H1 (cell line): Measurements from ENCODE around the gene CSAG2. TPM values are rescaled to one million over a fixed set of nuclear protein-coding genes. Genes with fewer than 3 reads are reported as not detected.

Experiments
- CTCF ChIA-PET: fragments of 300-600 bp; sonication (Branson Sonifier 250); formaldehyde crosslinking; loops from one replicate; lab custom pipeline; 2021; ENCODE audit not compliant: partially characterized antibody; lab: Charles Lee
- POLR2A ChIA-PET: fragments of 300-600 bp; sonication (Branson Sonifier 250); formaldehyde crosslinking; loops from one replicate; lab custom pipeline; 2021; ENCODE audit warnings: inconsistent platforms; ENCODE audit not compliant: partially characterized antibody; lab: Charles Lee
- DNase-seq, 2 experiments: peaks; one replicate each; pipeline versions ENCODE4 v3.0.0 to v3.0.0-alpha.2; 2010 to 2022; ENCODE audit warnings: low spot score in 2 of 2, low read depth in 1 of 2, mixed read lengths in 1 of 2
- FAIRE-seq: peaks from 2 replicates; lab custom pipeline; 2011; peaks lifted over from hg19 to GRCh38; lab: Jason Lieb, UNC
- H2AFZ ChIP-seq: 2 replicates; pipeline ENCODE4 v1.8.1; 2012; ENCODE audit warnings: low read length, inconsistent platforms
- H2AK5ac ChIP-seq: 2 replicates; pipeline ENCODE4 v1.6.1; 2013; ENCODE audit warnings: low read depth, low read length
- H2BK120ac ChIP-seq: replicated peaks from 2 replicates; pipeline ENCODE3; 2013; ENCODE audit warnings: low read depth, low read length, inconsistent platforms
- H2BK12ac ChIP-seq: 2 replicates; pipeline ENCODE4 v1.6.1; 2013; ENCODE audit warnings: low read depth, low read length
- H2BK15ac ChIP-seq: 2 replicates; pipeline ENCODE4 v1.6.1; 2013; ENCODE audit warnings: low read length
- H2BK20ac ChIP-seq: 2 replicates; pipeline ENCODE4 v1.6.1; 2013; ENCODE audit warnings: low read length
- H2BK5ac ChIP-seq: 2 replicates; pipeline ENCODE4 v1.6.1; 2013; ENCODE audit warnings: low read depth, low read length
- H3K14ac ChIP-seq: 2 replicates; pipeline ENCODE4 v1.6.1; 2013; ENCODE audit warnings: inconsistent platforms; ENCODE audit not compliant: insufficient read length
- H3K18ac ChIP-seq: 2 replicates; pipeline ENCODE4 v1.6.1; 2013; ENCODE audit warnings: low read length; ENCODE audit errors: extremely low read depth
- H3K23ac ChIP-seq: 2 replicates; pipeline ENCODE4 v1.6.1; 2013; ENCODE audit warnings: inconsistent platforms; ENCODE audit not compliant: insufficient read length
- H3K23me2 ChIP-seq: 2 replicates; pipeline ENCODE4 v1.6.1; 2013; ENCODE audit warnings: low read depth, low read length
- H3K27ac ChIP-seq: 2 replicates; pipeline ENCODE4 v1.6.1; 2011; ENCODE audit warnings: low read depth, low read length, inconsistent platforms
- H3K27me3 ChIP-seq, 4 experiments: replicated peaks in 1 of 4; 1 replicate in 1 of 4; 2 replicates in 3 of 4; pipeline versions ENCODE4 v1.6.1 to v1.8.1; 2011 to 2013; ENCODE audit warnings: low read length in 3 of 4, mild to moderate bottlenecking in 3 of 4, inconsistent platforms in 2 of 4, mixed read lengths in 2 of 4, moderate library complexity in 1 of 4; ENCODE audit not compliant: control insufficient read depth in 3 of 4, insufficient read depth in 3 of 4; ENCODE audit errors: extremely low read depth in 1 of 4
- H3K36me3 ChIP-seq, 4 experiments: 2 replicates each; pipeline versions ENCODE4 v1.6.1 to v1.8.1; 2011 to 2013; ENCODE audit warnings: mild to moderate bottlenecking in 4 of 4, low read length in 3 of 4, moderate library complexity in 2 of 4, control low read depth in 1 of 4, inconsistent platforms in 1 of 4; ENCODE audit not compliant: insufficient read depth in 4 of 4, control insufficient read depth in 2 of 4
- H3K4ac ChIP-seq: replicated peaks from 2 replicates; pipeline ENCODE3; 2013; ENCODE audit warnings: low read length, low read depth, mixed read lengths, inconsistent platforms; ENCODE audit not compliant: insufficient read length
- H3K4me1 ChIP-seq, 4 experiments: replicated peaks in 1 of 4; 1 replicate in 1 of 4; 2 replicates in 3 of 4; pipeline versions ENCODE4 v1.6.1 to v1.8.1; 2011 to 2013; ENCODE audit warnings: low read length in 3 of 4, inconsistent platforms in 2 of 4, mixed read lengths in 1 of 4; ENCODE audit not compliant: insufficient read depth in 4 of 4, control insufficient read depth in 3 of 4
- H3K4me2 ChIP-seq, 2 experiments: 2 replicates each; pipeline versions ENCODE4 v1.6.1 to v1.8.1; 2011 to 2013; ENCODE audit warnings: low read depth in 2 of 2, low read length in 2 of 2, control low read depth in 1 of 2, inconsistent platforms in 1 of 2, mild to moderate bottlenecking in 1 of 2; ENCODE audit not compliant: insufficient read depth in 1 of 2
- H3K4me3 ChIP-seq, 4 experiments: fragments of 200-600, 300-600 bp in 1 of 4; sonication (generic), shearing (Covaris generic), sonication (Bioruptor Twin) in 1 of 4; 2 replicates each; pipeline versions ENCODE4 v1.5.1 to v1.8.1; 2011 to 2016; ENCODE audit warnings: low read length in 4 of 4, low read depth in 3 of 4, control low read depth in 2 of 4, inconsistent platforms in 2 of 4, mild to moderate bottlenecking in 2 of 4, mixed read lengths in 1 of 4, moderate library complexity in 1 of 4; ENCODE audit not compliant: insufficient read depth in 2 of 4; ENCODE audit errors: extremely low read depth in 1 of 4
- H3K56ac ChIP-seq: replicated peaks from 2 replicates; pipeline ENCODE3; 2013; ENCODE audit warnings: low read depth, mild to moderate bottlenecking, mixed read lengths, low read length, inconsistent platforms; ENCODE audit not compliant: insufficient read length
- H3K79me1 ChIP-seq: 2 replicates; pipeline ENCODE4 v1.6.1; 2013; ENCODE audit warnings: low read depth, low read length, control low read depth
- H3K79me2 ChIP-seq, 2 experiments: 2 replicates each; pipeline versions ENCODE4 v1.6.1 to v1.8.1; 2012 to 2013; ENCODE audit warnings: low read length in 2 of 2, mild to moderate bottlenecking in 2 of 2, inconsistent platforms in 1 of 2; ENCODE audit not compliant: insufficient read depth in 2 of 2, control insufficient read depth in 1 of 2
- H3K9ac ChIP-seq, 4 experiments: replicated peaks in 1 of 4; 1 replicate in 1 of 4; 2 replicates in 3 of 4; pipeline versions ENCODE4 v1.6.1 to v1.8.1; 2011 to 2013; ENCODE audit warnings: low read depth in 3 of 4, low read length in 3 of 4, control low read depth in 2 of 4, mild to moderate bottlenecking in 2 of 4, moderate library complexity in 2 of 4, inconsistent platforms in 1 of 4; ENCODE audit errors: extremely low read depth in 1 of 4
- H3K9me3 ChIP-seq, 2 experiments: 2 replicates each; pipeline versions ENCODE4 v1.6.1 to v1.8.1; 2012 to 2013; ENCODE audit warnings: mild to moderate bottlenecking in 2 of 2, moderate library complexity in 2 of 2, control low read depth in 1 of 2, inconsistent platforms in 1 of 2, low read depth in 1 of 2, low read length in 1 of 2, mixed read lengths in 1 of 2; ENCODE audit not compliant: insufficient read depth in 2 of 2
- H4K20me1 ChIP-seq, 2 experiments: replicated peaks in 1 of 2; 2 replicates each; pipeline versions ENCODE3 to v1.8.1; 2011 to 2013; ENCODE audit warnings: inconsistent platforms in 2 of 2, low read length in 2 of 2, mild to moderate bottlenecking in 1 of 2; ENCODE audit not compliant: insufficient read depth in 2 of 2, control insufficient read depth in 1 of 2
- H4K5ac ChIP-seq: 2 replicates; pipeline ENCODE4 v1.6.1; 2013; ENCODE audit warnings: low read length, low read depth, mixed read lengths, inconsistent platforms; ENCODE audit not compliant: insufficient read length
- H4K8ac ChIP-seq: 2 replicates; pipeline ENCODE4 v1.8.0; 2013; ENCODE audit warnings: mild to moderate bottlenecking, moderate library complexity, low read length, inconsistent platforms; ENCODE audit not compliant: insufficient read depth; ENCODE audit errors: extremely low read depth
- H4K91ac ChIP-seq: replicated peaks from 2 replicates; pipeline ENCODE3; 2013; ENCODE audit warnings: low read length, mixed read lengths, inconsistent platforms; ENCODE audit not compliant: insufficient read length
- CBX8 ChIP-seq: fragments of 300-800, 300-1000 bp; sonication (generic); IDR thresholded peaks from 2 replicates; pipeline ENCODE4 v1.7.1; 2016; ENCODE audit warnings: low read depth, low read length, borderline replicate concordance
- CTBP2 ChIP-seq: IDR thresholded peaks from 2 replicates; pipeline ENCODE4 v1.7.0; 2011; ENCODE audit warnings: borderline replicate concordance, mild to moderate bottlenecking, moderate library complexity, mixed read lengths, low read length; ENCODE audit not compliant: insufficient read depth, insufficient read length
- EP300 ChIP-seq, 2 experiments: IDR thresholded peaks; 1 replicate in 1 of 2; 2 replicates in 1 of 2; pipeline ENCODE4 v1.6.1; 2011 to 2012; ENCODE audit warnings: low read depth in 2 of 2, low read length in 2 of 2, mild to moderate bottlenecking in 2 of 2, borderline replicate concordance in 1 of 2, inconsistent platforms in 1 of 2, moderate library complexity in 1 of 2
- JUND ChIP-seq: IDR thresholded peaks from 2 replicates; pipeline ENCODE4 v1.6.1; 2011; ENCODE audit warnings: mild to moderate bottlenecking, improper control_type of control experiment, low read length
- RNF2 ChIP-seq: fragments of 200-900, 300-1000 bp; sonication (generic); IDR thresholded peaks from 2 replicates; pipeline ENCODE4 v1.7.1; 2016; ENCODE audit warnings: borderline replicate concordance, low read depth, mild to moderate bottlenecking, antibody characterized with exemption, low read length; ENCODE audit not compliant: poor library complexity, severe bottlenecking; ENCODE audit errors: missing control alignments
- RXRA ChIP-seq: IDR thresholded peaks from 2 replicates; pipeline ENCODE4 v1.6.1; 2011; ENCODE audit warnings: low read depth, mild to moderate bottlenecking, low read length, moderate library complexity; ENCODE audit not compliant: insufficient read depth
- TCF12 ChIP-seq: IDR thresholded peaks from 2 replicates; pipeline ENCODE4 v1.6.1; 2011; ENCODE audit warnings: low read depth, mild to moderate bottlenecking, low read length
- WGBS, 2 experiments: shearing (Covaris generic) in 1 of 2; methylation state at CpG; one replicate each; pipeline versions ENCODE4 v1.1.6 to v1.1.7; 2013 to 2015; ENCODE audit warnings: low lambda C conversion rate in 2 of 2, mixed read lengths in 2 of 2, inconsistent platforms in 1 of 2, low coverage in 1 of 2, missing lambda C conversion rate in 1 of 2; ENCODE audit not compliant: insufficient replicate concordance in 2 of 2, insufficient coverage in 1 of 2, insufficient read length in 1 of 2; ENCODE audit errors: extremely low coverage in 1 of 2, missing lambda C conversion rate in 1 of 2; 5-methylcytosine and 5-hydroxymethylcytosine counted together
- polyA plus RNA-seq, 7 experiments: library from polyadenylated mRNA; depleted of rRNA in 3 of 7; stranded (reverse) in 5 of 7; unstranded in 2 of 7; fragments of >200 nt in 5 of 7; fragments of 200-250 nt in 2 of 7; gene quantifications; 1 replicate in 5 of 7; 2 replicates in 1 of 7; 4 replicates in 1 of 7; pipeline versions ENCODE4 v1.2.1 to v1.2.3, GENCODE V29; 2011 to 2013; ENCODE audit warnings: missing spikeins in 2 of 7, mixed read lengths in 2 of 7
- total RNA-seq: library from RNA; stranded (reverse); fragmentation: NEBNext Ultra II Directional; extraction: Animal tissue kit (Norgen Biotek cat#: 25700); gene quantifications from 2 replicates; pipeline ENCODE4 v1.2.1, GENCODE V29; 2021

The CSAG2 gene
- total and polyA plus RNA-seq, 2 of the 8 experiments (the other 6 are each of a cell fraction or from before 2014, with no cell fraction given): 0.39 TPM; not detected in 1

- POLR2A ChIA-PET: no interaction called here
- Histone ChIP-seq H3K27me3 (no peaks in the 10 kb centered on the region), H3K18ac (no peak overlapping the region), H3K9me3 (no peaks in the 10 kb centered on the region), H3K27ac (no peak overlapping the region), H2BK15ac (no peak overlapping the region), H2BK20ac (no peak overlapping the region), H3K4me2 (no peak overlapping the region), H2AK5ac (no peak overlapping the region), H3K79me2 (no peaks in the 10 kb centered on the region), H2BK5ac (no peak overlapping the region), H4K20me1 (no peaks in the 10 kb centered on the region), H3K23ac (no peak overlapping the region), H2BK12ac (no peak overlapping the region), H3K4me1 (no peaks in the 10 kb centered on the region), H3K23me2 (no peaks in the 10 kb centered on the region), H3K9ac (no peak overlapping the region), H3K79me1 (no peaks in the 10 kb centered on the region), H2BK120ac (no peak overlapping the region), H3K56ac (no peak overlapping the region), H4K8ac (no peak overlapping the region), H3K36me3 (no peaks in the 10 kb centered on the region), H4K91ac (no peak overlapping the region), H2AFZ (no peak overlapping the region), H3K14ac (no peak overlapping the region), H4K5ac (no peak overlapping the region), H3K4me3 (no peak overlapping the region), H3K4ac (no peak overlapping the region)
- TF ChIP-seq EP300 (IDR thresholded peaks at IDR 0.05; ENCODE audit: borderline replicate concordance in 1 of 2, low read depth in 2 of 2, low read length in 2 of 2): no peak
- TF ChIP-seq RNF2: no peak
- no peak for TF ChIP-seq JUND
- TF ChIP-seq CBX8: no peak
- TF ChIP-seq RXRA: no peak
- no peak for TF ChIP-seq CTBP2
- no peak for TF ChIP-seq TCF12
- DNase-seq: no peak
- CTCF ChIA-PET: interaction anchor here (1.0 kb wide), 1 partner anchor 14 kb away, joined by 3 read pairs; no protein-coding TSS in a partner anchor
- FAIRE-seq: no peak
- 94% methylated on average over 2 of the region's 2 CpGs; no CpG with 5 or more reads in 1 of the 2 experiments for WGBS, 2 experiments
Observed at GRCh38 chrX:152674135-152674534, 34.9 kb downstream of the CSAG2 start.
